Astrocyte (in vitro differentiated cells and primary cell): ENCODE measurements around the gene ATG14.

Source experiments
- CTCF ChIP-seq: IDR thresholded peaks from 2 replicates; pipeline ENCODE4 v1.5.1; 2011; ENCODE audit warnings: low read depth, mild to moderate bottlenecking, inconsistent platforms, low read length, moderate library complexity; ENCODE audit not compliant: insufficient read depth
- EZH2 ChIP-seq: IDR thresholded peaks from 2 replicates; pipeline ENCODE4 v1.6.1; 2012; ENCODE audit warnings: mild to moderate bottlenecking, low read length, inconsistent platforms; ENCODE audit not compliant: insufficient read depth

GRCh38 chr14:55329999-55330710, 81.5 kb downstream of the ATG14 start:
- no peak for TF ChIP-seq CTCF
- TF ChIP-seq EZH2: no peak
